GM19467 (cell line): ENCODE data around the gene MARCHF4.

Source experiments
- ATAC-seq: cut with Tn5 transposase; IDR thresholded peaks from one replicate; pipeline ENCODE4 v1.9.1; 2021; ENCODE audit warnings: mild to moderate bottlenecking, moderate library complexity; ENCODE audit not compliant: unreplicated experiment

MARCHF4 gene

DNA sequence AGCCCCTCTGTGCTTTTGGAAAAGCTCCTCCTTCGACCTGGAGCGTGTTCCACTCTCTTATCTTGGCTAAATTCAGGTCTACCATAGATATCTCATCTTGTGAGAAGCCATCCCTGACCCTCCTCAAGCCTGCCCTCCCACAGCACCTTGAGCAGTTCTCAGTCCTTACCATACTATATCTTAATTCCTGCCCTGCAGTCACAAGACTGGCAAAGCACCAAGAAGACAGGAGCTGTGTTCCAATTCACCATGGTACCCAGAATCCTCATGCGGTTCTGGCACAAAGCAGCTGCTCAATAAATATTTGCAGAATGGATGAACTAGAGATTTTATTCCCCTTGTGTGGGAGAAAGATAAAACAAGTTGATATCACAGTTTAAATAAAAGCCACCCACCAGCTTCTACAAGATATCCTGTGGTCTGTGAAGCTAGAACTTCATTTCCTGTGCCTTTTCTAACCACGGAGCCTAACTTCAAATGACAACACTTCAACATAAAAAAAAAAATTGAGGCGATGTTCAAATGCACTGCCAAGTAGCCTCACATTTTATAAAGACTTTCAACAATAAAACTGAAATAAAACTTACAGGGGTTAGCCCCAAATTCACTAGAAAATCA, 19.5 kb downstream of the MARCHF4 start:
- ATAC-seq = no peak

DNA sequence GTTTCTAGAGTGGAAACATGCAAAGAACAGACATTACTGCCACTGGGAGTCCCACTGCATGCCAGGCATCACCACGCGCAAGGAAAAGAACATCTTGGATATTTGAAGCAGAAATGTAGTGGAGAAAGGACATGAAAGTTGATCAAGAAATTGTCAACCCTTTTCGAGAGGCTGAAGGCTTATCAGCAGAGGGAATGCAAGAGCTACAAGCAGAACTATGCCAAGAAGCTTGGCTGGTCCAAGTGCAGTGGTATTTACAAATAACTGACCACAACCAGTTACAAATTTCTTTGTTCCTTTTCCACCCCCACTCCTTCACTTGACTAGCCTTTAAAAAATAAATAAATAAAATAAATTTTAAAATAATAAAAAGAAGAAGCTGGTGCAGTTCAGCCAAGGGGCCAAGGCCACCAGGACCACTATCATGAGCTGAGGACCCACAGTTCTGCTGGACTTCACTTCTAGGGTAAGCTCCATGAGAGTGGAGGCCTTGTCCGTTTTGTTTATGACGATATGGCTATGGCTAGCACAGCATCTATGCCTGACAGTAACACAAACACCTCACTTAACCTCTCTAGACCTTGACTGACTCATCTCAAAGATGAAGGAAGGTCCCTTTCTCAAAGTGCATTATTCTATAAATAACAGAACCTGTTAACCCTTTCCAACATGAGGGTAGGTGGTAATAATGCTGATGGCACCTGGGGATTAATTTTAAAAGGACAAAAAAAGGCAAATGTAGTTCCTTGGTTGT, 20.9 kb downstream of the MARCHF4 start:
- ATAC-seq = no peak

DNA sequence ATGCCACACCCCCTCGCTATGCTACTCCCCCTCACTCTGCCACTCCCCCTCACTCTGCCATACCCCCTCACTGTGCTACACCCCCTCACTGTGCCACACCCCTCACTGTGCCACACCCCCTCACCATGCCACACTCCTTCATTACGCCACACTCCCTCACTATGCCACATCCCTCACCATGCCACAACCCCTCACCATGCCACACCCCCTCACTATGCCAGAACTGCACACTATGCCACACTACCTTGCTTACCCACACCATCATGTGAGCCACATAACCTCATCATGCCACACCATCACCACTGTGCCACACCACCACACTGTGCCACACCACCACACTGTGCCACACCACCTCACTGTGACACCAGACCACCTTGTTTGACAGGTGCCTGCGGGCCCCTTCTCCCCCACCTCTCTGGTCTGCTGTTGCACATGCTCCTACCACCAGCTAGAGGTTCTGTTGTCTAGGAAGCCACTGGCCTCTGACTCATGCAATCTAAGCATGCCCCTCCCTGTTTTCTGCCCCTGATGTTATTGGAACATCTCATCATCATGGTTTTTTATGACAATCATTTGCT, 22.0 kb downstream of the MARCHF4 start:
- ATAC-seq = no peak

DNA sequence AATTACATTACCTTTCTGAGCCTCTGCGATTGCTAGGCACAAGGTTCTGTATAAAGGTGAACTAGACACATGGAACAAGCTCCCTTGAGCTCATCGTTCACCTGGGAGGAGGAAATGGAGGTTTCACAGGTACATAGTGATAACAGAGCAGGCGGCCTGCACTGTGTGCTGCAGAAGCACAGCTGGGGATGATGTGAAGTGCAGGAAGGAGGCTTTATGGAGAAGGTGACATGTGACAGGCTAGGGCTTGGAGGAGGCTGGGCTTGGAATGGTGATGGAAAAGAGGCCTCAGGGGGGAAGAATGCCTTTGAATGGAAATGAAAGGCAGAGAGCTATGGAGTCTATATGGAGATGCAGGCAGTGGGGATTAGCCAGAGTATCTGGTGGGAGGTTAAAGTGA, 22.9 kb downstream of the MARCHF4 start:
- no peak for ATAC-seq

DNA sequence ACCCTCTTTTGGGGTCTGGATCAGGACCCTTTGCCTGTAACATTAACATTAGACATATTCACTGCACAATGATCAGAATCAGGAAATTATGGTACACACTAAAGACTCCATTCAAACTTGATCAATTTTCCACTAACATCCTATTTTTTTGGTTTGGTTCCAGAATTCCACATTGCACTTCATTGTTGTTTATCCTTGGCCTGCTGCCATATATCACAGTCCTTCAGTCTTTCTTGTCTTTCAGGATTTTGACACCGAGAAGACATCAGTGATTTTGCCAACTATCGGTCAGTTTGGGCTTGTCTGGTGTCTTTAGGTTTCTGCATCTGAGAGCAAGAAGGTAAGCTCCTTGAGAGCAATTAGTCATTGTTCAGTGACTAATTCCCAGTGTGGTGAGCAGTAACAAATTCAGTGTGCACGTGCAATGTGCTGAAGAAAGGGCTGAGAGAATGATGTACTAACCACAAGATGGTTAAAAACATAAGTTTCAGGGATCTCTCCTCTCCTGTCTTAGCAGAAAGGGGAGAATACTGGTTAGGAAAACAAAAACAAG, 23.5 kb downstream of the MARCHF4 start:
- no peak for ATAC-seq

DNA sequence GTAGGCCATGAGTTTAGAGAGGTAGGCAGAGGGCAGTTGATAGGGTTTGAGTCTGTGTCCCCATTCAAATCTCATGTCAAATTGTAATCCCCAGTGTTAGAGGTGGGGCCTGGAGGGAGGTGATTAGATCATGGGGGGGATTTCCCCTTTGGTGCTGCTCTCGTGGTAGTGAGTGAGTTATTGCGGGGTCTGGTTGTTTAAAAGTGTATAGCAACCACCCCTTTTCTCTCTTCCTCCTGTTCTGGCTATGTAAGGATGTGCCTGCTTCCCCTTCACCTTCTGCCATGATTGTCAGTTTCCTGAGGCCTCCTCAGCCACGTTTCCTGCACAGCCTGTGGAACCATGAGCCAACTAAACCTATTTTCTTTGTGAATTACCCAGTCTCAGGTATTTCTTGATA, 25.5 kb downstream of the MARCHF4 start:
- no peak for ATAC-seq

DNA sequence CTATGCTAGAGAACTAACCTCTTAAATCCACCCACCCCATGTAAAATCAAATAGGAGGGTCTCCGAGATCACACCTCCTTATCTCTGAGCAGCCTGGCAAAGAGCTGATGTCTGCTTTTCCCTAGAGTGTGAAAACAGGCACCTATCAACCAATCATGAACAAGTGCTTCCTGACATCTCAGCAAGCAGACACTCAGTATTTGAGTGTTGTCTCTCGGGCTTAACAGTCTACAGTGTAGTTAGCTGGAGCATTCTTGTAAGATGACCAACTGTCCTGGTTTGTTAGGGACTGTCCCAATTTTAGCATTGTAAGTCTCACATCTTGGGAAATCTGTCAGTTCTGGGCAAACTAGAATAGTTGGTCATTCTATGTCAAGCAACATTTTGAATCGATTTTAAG, 26.4 kb downstream of the MARCHF4 start:
- no peak for ATAC-seq

DNA sequence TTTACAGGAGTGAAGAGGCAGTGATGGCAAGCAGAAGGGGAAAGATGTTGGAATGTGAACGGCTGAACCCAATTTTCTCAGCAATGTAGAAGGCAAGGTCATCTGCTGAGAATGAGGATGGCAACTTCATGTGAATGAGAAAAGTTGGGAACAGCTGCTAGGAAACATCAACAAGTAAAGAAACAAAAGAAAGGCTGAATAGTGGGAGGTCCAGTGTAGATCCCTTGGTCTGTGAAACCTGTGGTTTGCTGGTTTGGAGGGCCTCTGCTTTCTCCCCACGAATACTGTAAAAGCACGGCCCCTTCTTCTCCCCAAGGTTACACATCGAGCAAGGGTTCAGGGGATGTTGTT, 27.4 kb downstream of the MARCHF4 start:
- ATAC-seq = no peak

DNA sequence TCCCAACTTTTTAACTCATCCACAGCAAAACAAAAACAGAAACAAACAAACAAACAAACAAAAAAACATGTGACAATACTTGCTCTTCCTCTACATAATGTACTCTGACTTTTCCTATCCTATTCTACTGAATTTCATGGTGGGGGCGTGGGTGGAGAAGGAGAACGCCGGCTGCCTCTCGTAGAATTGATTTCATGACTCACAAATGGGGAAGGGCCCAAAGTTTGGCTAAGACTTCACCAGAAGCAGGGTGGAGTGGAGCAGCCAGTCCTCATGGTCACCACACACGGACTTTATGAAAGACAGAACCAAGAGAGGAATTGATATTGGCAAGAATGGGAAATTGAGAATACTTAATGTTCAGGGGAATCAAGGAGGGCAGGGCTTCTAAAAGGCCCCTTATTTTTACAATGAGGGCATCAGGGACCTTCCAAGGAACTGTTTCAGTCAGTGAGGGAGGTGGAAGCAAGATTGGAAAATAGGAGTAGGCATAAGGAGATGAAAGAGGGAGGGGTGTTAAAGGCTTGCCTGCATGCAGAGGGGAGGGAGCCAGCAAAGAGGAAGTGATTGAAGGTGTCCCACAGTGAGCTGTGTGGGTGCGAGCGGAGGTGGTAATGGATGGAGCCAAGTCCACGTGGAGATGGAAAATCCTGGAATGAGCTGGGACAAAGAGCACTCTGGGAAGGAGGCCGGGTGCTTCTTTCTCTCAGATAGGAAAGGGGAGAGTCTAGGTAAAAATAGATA, 27.9 kb downstream of the MARCHF4 start:
- ATAC-seq = no peak

DNA sequence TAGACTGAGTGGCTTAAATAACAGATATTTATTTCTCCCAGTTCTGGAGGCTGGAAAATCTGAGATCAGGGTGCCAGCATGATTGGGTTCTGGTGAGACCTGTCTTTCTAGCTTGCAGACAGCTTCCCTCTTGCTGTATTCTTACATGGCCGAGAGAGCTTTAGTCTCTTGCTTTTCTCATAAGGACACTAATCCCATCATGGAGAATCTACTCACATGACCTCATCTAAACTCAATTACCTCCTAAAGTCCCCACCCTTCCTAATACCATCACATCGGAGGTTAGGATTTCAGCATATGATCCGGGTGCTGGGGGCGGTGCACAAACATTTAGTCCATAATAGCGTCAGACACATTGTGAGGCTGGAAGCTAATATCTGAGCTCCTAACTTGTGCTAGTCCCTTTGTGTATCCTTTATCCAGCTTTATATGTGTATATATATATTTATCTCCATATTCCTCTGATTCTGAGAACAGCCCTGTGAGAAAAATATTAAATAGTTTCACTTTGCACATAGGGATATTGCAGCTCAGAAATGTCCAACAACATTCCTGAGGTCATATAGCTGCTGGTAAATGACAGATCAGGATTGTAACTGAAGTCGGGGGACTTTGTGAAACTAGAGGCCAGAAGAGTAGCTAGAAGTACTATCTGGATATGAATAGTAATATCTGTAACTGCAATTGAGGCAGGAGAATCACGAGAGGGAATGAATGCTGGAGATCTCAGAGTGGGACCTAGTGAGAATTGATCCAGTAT, 28.9 kb downstream of the MARCHF4 start:
- ATAC-seq = no peak

DNA sequence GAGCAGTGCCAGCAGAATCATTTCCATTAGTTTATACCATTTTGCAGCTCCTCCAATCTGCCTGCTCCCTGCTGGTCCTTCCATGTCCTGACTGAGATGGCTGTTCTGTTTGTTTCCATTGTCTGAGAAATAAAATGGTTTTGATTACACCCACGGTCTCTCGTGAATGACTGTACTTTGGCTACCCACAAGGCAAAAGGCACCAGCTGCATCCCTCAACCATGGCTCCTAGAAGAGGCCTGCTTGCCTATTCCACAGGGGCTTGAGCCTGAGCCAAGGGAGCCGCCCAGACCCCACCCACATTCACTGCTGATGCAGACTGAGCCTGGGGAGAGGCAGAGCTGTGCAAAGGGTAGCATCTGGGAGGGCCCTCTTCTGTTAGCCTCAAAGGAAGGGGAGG, 31.2 kb downstream of the MARCHF4 start:
- ATAC-seq = no peak

DNA sequence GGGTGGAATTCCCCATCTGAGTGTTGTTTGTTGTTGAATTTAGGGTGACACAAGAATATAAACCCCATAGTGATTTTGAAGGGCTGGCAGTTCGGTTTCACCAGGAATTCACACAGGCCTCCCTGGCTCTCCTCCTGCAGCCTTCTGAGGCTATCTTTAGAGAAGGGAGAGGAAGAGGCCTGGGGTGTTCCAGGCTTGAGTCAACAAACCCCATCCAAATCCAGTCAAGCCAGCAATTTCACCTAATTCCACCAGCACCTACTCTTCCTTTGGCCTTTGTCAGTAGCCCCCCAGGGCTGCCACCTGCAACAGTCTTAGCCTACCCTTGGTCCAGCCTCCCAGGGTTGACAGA, 32.0 kb downstream of the MARCHF4 start:
- ATAC-seq = no peak

DNA sequence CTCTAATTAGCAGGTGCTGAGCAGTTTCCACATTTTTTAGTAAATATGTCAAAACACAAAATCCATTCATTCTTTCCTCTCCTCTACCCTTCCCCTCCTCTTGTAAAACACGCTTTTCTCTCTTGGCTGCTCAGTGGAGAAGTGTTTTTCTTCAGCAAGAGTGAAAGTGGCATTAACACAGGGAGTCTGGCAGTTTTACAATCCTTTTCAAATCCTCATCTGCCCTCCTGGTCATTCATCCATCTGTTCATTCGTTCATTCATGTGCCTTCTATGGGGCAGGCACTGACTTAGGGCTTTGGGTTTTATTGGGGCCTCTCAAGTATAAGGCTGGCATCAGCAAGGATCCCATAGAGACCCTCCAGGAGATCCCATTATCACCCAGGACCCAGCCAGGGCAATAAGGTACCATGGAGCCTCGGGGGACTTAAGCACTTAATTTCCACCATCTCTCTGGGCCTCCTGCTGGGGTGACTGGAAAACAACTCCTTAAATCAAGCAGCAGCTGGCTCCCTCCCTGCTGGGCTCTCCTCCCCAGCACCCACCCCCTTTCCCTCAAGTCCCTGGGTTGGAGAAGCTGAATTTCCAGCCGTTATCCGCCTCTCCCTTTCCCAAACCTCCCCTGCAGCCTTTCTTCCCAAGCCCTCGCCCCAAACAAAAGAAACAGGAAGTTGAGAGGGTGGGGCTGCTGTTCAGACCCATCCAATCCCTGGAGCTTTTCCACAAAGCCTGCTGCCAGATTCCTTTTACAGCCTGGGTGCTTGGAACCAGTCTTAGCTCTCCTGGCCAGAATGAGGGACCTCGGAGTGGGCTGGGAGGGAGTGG, 32.6 kb downstream of the MARCHF4 start:
- ATAC-seq = no peak

DNA sequence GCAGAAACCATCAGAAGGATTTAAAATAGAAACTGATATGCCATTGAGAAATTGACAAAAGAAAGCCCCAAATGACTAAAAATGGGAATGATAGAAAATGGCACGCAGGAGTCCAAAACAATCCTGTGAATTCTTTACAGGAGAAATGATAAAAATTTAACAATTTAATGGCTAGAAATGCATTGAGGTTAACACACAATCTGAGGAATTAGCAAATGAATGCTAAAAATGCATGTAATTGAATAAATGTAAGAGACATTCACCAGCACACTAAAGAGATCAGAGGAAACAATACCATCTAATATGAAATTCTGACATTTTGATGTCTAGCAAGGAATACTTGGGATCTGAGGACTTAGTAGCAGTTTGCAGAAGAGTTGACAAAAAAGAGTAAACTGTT, 37.0 kb downstream of the MARCHF4 start:
- no peak for ATAC-seq

DNA sequence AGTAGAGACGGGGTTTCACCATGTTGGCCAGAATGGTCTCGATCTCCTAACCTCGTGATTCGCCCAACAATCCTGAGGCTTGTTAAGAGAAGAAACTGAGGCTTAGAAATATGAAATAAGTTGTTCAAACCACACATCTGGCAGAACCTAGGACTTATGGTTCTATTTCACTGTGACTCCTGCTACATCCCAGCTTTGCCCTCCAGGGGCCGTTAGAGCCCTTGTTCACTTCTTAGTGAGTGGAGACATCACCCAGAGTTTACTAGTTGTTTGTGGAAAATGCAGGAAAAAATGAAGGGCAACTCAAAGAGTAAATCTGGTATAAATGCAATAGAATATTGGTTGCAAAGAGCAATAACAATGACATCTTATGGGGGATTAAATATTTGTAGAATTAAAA, 43.9 kb downstream of the MARCHF4 start:
- no peak for ATAC-seq

DNA sequence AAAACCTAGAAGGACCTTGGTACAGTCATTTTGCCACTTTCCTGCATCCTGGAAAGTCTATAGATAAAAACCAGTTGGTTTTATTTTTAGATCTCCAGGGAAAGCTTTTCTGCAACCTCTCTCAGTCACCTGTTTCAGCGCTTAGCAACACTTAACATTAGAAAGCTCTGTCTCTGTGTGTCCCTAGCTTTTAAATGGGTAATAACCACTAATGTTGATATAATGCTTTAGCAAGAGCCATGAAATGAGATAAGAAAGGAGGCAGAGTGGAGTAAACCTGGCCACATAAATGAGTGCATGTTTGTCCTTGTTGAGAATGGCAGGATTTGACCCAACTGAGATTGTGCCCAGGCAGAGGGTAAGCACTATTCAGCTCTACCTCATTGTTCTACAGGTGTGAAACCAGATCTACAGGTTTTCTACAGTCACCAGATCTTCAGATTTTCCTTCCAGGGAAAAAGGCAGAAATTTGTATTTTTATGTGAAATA, 44.8 kb downstream of the MARCHF4 start:
- no peak for ATAC-seq
